GM18873 (cell line): ENCODE results near the gene MED12L.
"Not testable (repeated sequence)": the region's sequence is repeated elsewhere in the genome, so short reads cannot be mapped to it uniquely, and the experiment has no call there.

ENCODE experiments used
- ATAC-seq: cut with Tn5 transposase; IDR thresholded peaks from one replicate; pipeline ENCODE4 v1.9.1; 2021; ENCODE audit warnings: mild to moderate bottlenecking, moderate library complexity, moderate number of reproducible peaks; ENCODE audit not compliant: unreplicated experiment, low FRiP score

The MED12L gene, protein sequence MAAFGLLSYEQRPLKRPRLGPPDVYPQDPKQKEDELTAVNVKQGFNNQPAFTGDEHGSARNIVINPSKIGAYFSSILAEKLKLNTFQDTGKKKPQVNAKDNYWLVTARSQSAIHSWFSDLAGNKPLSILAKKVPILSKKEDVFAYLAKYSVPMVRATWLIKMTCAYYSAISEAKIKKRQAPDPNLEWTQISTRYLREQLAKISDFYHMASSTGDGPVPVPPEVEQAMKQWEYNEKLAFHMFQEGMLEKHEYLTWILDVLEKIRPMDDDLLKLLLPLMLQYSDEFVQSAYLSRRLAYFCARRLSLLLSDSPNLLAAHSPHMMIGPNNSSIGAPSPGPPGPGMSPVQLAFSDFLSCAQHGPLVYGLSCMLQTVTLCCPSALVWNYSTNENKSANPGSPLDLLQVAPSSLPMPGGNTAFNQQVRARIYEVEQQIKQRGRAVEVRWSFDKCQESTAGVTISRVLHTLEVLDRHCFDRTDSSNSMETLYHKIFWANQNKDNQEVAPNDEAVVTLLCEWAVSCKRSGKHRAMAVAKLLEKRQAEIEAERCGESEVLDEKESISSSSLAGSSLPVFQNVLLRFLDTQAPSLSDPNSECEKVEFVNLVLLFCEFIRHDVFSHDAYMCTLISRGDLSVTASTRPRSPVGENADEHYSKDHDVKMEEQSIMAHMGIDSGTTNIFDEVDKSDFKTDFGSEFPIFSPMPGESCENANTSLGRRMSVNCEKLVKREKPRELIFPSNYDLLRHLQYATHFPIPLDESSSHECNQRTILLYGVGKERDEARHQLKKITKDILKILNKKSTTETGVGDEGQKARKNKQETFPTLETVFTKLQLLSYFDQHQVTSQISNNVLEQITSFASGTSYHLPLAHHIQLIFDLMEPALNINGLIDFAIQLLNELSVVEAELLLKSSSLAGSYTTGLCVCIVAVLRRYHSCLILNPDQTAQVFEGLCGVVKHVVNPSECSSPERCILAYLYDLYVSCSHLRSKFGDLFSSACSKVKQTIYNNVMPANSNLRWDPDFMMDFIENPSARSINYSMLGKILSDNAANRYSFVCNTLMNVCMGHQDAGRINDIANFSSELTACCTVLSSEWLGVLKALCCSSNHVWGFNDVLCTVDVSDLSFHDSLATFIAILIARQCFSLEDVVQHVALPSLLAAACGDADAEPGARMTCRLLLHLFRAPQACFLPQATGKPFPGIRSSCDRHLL (N-terminal part only)

GRCh38 chr3:151085227-151085888 is at the start of gene MED12L:
Gene MED12L, plus strand, starts transcription at chr3:151085664. Its CDS starts 1,263 bp downstream, at chr3:151086927.
- ATAC-seq, result peak; percentile 78

DNA sequence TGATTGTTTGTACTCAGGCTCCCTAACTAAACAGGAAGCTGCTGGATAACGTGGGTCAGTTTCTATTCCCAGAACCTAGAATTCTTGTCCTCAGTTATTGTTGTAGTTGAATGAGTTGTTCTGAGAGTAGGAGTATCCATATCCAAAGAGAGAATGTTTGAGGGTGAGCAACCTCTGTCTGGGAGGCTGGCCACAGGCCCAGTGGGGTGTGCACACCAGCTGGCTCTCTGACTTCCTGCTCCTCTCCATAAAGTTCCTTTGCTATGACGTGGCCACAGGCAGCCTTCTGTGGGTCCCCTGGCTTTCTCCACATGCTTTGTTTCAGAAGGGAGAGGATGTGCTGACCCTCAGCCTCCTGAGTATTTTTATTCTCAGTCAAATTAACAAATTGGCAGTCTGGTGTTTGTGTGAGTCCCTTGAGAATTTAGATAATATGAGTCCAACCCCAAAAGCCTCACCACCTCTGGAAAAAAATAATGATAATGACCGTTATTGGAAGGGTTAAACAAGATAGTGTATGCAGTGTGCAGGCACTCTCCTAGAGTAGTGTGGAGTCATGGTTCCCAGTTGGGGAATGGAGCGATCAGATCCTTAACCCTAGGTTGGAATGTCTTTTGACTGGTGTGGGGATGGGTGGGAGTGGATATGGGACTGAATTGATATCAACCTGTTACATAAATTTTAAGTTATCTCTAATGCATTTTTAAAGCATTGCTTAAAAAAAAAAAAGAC is 47.6 kb upstream of the MED12L start:
- no peak for ATAC-seq

DNA sequence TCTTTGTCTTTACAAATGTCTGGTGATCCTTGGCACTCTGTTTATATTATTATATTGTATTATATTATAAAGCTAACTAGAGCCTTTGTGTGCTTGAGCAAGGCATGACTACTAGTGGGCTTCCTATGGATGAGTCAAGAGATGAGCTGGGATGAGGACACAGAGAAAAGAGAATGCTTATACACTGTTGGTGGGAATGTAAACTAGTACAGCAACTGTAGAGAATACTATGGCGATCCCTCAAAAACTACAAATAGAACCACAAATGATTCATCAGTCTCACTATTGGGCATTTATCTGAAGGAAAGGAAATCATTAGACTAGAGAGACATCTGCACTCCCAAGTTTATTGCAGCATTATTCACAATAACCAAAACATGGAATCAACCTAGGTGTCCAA is 40.8 kb upstream of the MED12L start:
- no peak for ATAC-seq

DNA sequence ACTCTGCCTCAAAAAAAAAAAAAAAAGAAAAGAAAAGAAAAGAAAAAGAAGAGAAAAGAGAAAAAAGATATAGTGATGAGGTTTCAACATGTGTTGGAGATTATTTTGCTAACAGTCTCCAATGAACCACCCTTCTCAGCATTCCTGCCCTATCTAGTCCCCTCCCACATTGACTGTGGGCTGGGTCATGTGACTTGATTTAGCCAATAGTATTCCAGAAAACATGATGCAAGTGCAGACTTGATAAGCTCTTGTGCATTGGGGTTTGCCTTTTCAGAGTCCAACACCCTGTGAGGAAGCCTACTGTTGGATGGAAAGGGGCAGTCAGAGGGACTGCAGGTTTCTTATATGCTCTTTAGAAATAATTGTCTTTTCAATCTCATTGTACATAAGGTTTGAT is 37.8 kb upstream of the MED12L start:
- no peak for ATAC-seq

DNA sequence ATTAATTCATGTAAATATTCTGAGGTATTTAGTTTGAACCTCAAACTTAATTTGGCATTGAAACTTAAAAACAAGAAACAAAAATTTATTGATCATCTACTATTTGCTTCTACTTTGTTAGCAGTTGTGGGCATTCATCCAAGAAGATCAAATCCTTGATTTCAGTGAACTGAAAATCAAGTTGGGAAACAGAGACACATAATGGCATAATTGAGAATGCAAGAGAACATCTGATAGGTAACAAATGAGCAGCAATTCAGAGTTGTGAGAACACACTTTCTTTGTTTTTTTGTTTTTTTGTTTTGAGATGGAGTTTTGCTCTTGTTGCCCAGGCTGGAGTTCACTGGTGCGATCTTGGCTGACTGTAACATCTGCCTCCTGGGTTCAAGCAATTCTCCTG is 33.9 kb upstream of the MED12L start:
- ATAC-seq, result no peak

- no peak for ATAC-seq
Measured at GRCh38 chr3:151052346-151052745, 33.1 kb upstream of the MED12L start.

GRCh38 chr3:151052756-151053155 is 32.7 kb upstream of the MED12L start:
- no peak for ATAC-seq

DNA sequence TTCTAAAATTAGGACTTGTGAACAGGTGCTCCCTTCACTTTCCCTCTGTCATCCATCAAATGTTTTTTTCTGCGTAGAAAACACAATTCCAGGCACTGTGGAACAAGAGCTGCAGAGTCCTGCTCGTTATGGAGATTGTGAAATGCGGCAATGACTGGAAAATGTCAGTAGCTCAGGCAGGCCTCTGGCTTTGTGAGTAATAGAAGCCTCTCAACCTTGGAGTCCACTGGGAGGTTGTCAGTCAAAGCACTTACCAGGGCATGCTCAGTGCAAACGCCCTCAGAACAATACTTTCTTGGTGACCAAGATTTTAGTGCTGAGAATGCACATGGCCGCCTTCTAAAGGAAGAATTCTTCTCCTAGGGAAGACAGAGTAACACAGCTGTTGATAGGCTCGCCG is 26.7 kb upstream of the MED12L start:
- no peak for ATAC-seq

- ATAC-seq, result no peak
Measured at GRCh38 chr3:151062611-151063010, 22.9 kb upstream of the MED12L start.

- no peak for ATAC-seq
Measured at GRCh38 chr3:151067158-151067557, 18.3 kb upstream of the MED12L start.

- not testable (repeated sequence) for ATAC-seq
Measured at GRCh38 chr3:151072842-151073241, 12.6 kb upstream of the MED12L start.

GRCh38 chr3:151074256-151074655 is 11.2 kb upstream of the MED12L start:
- ATAC-seq, result no peak

DNA sequence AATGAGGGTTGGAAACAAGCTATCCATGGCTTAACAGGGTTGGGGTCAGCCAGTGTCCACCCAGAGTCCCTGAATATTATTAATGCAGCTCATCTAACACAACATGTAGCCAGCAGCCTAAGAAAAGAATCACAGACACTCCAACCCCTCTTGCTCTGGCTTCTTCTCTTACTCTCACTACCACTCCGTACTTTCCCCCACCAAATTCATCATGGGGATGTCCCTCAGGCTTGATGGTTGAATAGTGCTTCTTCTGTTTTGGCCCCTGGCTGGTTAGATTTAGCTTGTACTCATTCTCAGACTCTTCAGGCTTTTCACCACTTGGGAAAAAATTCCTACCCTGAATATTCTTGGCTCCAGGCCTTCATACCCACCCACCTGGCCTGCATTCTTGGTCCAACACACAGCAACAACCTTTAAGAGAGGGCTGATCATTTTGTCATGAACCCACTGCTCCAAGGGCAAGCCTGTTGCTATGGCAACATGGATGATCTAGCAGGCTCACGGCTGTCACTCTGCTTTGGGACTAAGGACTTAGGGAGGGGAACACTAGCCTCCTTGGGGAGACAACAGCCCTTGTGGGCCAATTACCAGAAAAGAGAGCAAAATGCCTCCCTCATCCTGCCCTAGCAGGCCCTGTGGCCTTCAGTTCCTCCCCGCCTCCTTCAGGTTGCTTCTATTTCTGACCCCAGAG is 9.4 kb upstream of the MED12L start:
- ATAC-seq, result no peak

DNA sequence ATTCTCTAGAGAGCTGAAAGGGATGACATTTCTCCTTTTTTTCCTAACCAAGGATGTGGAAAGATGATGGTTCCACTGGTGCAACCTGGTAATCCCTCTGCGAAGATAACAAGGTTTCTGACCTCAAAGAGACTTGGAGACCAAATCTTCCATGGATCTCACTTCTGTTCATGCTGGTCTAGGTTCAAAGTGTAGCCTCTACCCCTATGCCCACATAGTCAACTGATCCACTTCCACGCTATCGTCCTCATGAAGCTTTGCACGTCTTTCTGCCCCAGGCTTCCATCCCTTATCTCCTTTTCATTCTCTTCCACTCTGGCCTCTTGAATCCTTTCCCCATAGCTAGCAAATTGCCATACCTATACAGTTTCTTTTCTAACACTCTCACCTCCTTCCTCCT is 8.8 kb upstream of the MED12L start:
- no peak for ATAC-seq

DNA sequence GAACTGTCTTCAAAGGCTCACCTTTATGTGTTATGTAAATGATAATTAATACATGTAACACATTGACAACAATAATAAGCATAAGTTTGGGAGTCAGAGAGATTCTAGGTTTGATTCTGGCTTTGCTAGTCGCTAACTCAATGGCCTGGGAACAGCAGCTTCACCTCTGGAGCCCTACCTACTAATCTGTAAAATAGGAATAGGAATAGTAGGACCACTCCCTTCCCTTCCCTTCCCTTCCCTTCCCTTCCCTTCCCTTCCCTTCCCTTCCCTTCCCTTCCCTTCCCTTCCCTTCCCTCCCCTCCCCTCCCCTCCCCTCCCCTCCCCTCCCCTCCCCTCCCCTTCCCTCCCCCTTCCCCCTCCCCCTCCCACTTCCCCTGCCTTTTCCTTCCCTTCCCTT is 4.4 kb upstream of the MED12L start:
- ATAC-seq, result not testable (repeated sequence)

DNA sequence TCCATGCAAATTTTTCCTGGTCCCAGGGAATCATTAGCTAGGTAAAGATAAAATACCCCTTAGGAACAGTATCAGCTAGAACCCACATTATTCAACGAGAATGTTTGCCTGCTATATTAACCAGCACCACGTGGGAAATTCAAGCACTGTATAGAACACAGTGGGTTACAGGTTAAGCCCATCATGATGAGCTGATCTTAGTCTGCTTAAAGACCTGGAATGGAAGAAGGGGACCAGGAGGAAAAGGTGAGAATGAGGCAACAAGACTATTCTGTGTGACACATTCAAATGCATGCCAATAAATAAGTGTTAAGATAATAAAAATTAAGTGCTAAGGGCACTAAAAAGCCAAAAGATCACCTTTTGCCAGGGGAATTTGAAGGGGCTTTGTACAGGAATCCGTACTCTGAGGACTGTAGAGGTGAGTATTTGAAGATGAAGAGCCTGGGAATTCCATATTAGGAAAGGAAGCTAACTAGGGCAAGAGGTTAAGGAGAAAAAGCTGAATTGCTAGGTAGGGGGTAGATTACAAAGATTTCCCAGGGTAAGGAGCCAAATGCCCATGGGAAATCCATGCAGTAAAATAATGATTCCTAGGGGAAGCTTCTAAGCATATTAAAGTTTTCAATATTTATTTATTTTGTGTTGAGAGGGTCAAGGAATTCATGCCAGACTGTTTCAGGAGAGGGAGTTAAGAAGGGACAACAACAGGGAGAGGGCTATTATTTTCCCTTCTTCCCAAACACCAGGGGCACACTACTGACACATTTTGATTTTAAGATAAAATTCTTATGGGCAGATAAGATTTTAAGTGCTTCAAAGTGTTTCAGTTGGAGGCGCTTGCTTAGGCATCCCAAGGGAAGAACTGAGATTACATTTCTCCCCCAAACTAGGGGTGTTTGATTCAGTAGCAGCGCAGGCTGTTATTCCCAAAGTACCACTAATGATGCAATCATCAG is 2.3 kb upstream of the MED12L start:
- ATAC-seq, result no peak

GRCh38 chr3:151084893-151085226 is 604 bp upstream of the MED12L start:
- ATAC-seq, result no peak

DNA sequence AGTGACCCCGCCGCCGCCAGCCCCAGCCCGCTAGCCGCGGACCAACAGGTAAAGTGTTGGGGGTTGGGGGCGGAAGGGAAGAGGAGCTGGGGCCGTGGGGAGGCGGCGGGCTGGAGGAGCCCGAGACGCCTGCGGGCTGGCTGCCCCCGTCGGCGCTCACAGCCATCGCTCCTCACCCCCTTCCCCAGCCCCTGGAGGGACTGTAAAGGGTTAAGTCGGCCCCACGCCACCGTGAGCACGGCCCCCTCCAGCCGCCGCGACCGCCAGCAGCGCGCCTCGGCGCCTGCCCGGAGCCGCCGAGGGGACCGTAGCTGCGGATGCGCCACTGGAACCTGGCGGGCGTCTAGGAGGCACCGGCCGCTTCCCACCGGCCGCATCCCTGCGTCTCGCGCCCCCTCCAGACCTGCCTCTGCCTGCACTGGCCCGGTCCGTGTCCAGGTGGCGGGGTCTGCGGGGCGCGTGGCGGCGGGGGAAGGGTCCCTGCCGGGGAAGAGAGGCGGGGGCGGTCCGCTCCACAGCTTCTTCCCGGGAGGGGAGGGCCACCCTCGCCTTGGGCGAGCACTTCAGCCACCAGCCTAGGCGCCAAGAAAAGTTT is 522 bp downstream of the MED12L start:
- no peak for ATAC-seq
